Measurements from ENCODE around the gene POLE2.
"Not testable (repeated sequence)": the region's sequence is repeated elsewhere in the genome, so short reads cannot be mapped to it uniquely, and the experiment has no call there.

Gene POLE2

GRCh38 chr14:49659526-49660455 lies 28.2 kb downstream of the POLE2 start:
- DNase-seq (ENCODE audit: low read depth in 1 of 2, low spot score in 1 of 2), result no peak

- DNase-seq (ENCODE audit: low read depth in 1 of 2, low spot score in 1 of 2), result not testable (repeated sequence)
Measured at GRCh38 chr14:49657500-49657899, 30.5 kb downstream of the POLE2 start.

GRCh38 chr14:49654511-49654910 lies 33.5 kb downstream of the POLE2 start:
- no peak for DNase-seq (ENCODE audit: low read depth in 1 of 2, low spot score in 1 of 2)

- DNase-seq (ENCODE audit: low read depth in 1 of 2, low spot score in 1 of 2), result no peak
Measured at GRCh38 chr14:49653508-49653907, 34.5 kb downstream of the POLE2 start.

- no peak for DNase-seq (ENCODE audit: low read depth in 1 of 2, low spot score in 1 of 2)
Measured at GRCh38 chr14:49642163-49642562, 45.9 kb downstream of the POLE2 start.

GRCh38 chr14:49641697-49642129 lies 46.3 kb downstream of the POLE2 start:
- DNase-seq (ENCODE audit: low read depth in 1 of 2, low spot score in 1 of 2), result no peak

- no peak for DNase-seq (ENCODE audit: low read depth in 1 of 2, low spot score in 1 of 2)
Measured at GRCh38 chr14:49640540-49641417, 47.2 kb downstream of the POLE2 start.

- DNase-seq (ENCODE audit: low read depth in 1 of 2, low spot score in 1 of 2), result no peak
Measured at GRCh38 chr14:49637534-49638078, 50.4 kb downstream of the POLE2 start.

- DNase-seq (ENCODE audit: low read depth in 1 of 2, low spot score in 1 of 2), result no peak
Measured at GRCh38 chr14:49636866-49637265, 51.1 kb downstream of the POLE2 start.

GRCh38 chr14:49634547-49635334 lies 53.3 kb downstream of the POLE2 start, which contains the start of gene DNAAF2:
DNAAF2 (minus strand) TSS chr14:49635244; CDS start chr14:49635149, 95 bp downstream.
- peak; percentile 41 to 52 for DNase-seq (ENCODE audit: low read depth in 1 of 2, low spot score in 1 of 2)

- DNase-seq (ENCODE audit: low read depth in 1 of 2, low spot score in 1 of 2), result peak; percentile 88 to 95
Measured at GRCh38 chr14:49633640-49634546, 54.1 kb downstream of the POLE2 start.

GRCh38 chr14:49623941-49624839 lies 63.8 kb downstream of the POLE2 start:
- DNase-seq (ENCODE audit: low read depth in 1 of 2, low spot score in 1 of 2), result no peak

GRCh38 chr14:49623387-49623786 lies 64.6 kb downstream of the POLE2 start:
- DNase-seq (ENCODE audit: low read depth in 1 of 2, low spot score in 1 of 2), result no peak

GRCh38 chr14:49622022-49622607 lies 65.9 kb downstream of the POLE2 start:
- DNase-seq (ENCODE audit: low read depth in 1 of 2, low spot score in 1 of 2), result no peak

- DNase-seq (ENCODE audit: low read depth in 1 of 2, low spot score in 1 of 2), result peak in 1 of 2 donors; percentile 17
Measured at GRCh38 chr14:49621114-49621881, 66.7 kb downstream of the POLE2 start.

GRCh38 chr14:49620182-49621113 lies 67.6 kb downstream of the POLE2 start, which contains the start of the genes MGAT2 and RPL36AL:
MGAT2 (plus strand) TSS chr14:49620799; CDS start chr14:49621269, 470 bp downstream.
RPL36AL (minus strand) TSS chr14:49620626; CDS start chr14:49619104, 1,522 bp downstream.
- peak; percentile 83 to 91 for DNase-seq (ENCODE audit: low read depth in 1 of 2, low spot score in 1 of 2)
